Measurements from ENCODE around the gene MACROD2. TPM values are rescaled to one million over a fixed set of nuclear protein-coding genes. Genes with fewer than 3 reads are reported as not detected.
A peak's percentile ranks its signal among the peaks of the same experiment; 100 is the strongest.

Gene MACROD2
- total RNA-seq, 1 donor from 2014 or later = 78.2 TPM

- ATAC-seq = peak; percentile 14
Observed at GRCh38 chr20:15594158-15594695, 1598.9 kb downstream of the MACROD2 start.

GRCh38 chr20:15596220-15596890 lies 1601.0 kb downstream of the MACROD2 start:
- no peak for TF ChIP-seq CTCF (IDR thresholded peaks at IDR 0.05)
- H3K27me3 ChIP-seq = no peaks in the 10 kb centered on the region
- no peak for DNase-seq
- H3K36me3 ChIP-seq = no peaks in the 10 kb centered on the region
- no peaks in the 10 kb centered on the region for H3K4me1 ChIP-seq
- no peak overlapping the region for H3K4me3 ChIP-seq
- peak; percentile 84 for ATAC-seq
- intact Hi-C loops (cut with DNase I) = no loop called here
- no peaks in the 10 kb centered on the region for H3K9me3 ChIP-seq
- H3K27ac ChIP-seq = peak overlapping the region; percentile 60

More at GRCh38 chr20:15594158-15594695, 1598.9 kb downstream of the MACROD2 start:
- Histone ChIP-seq H3K27me3 (no peaks in the 10 kb centered on the region), H3K9me3 (no peaks in the 10 kb centered on the region), H3K4me3 (no peak overlapping the region), H3K4me1 (no peaks in the 10 kb centered on the region), H3K36me3 (no peaks in the 10 kb centered on the region), H3K27ac (no peak overlapping the region)
- intact Hi-C loops (cut with DNase I) = no loop called here
- TF ChIP-seq CTCF (IDR thresholded peaks at IDR 0.05) = no peak
- no peak for DNase-seq

- no peak for TF ChIP-seq CTCF (IDR thresholded peaks at IDR 0.05)
- Histone ChIP-seq H3K9me3 (no peaks in the 10 kb centered on the region), H3K27me3 (no peaks in the 10 kb centered on the region), H3K27ac (peak overlapping the region; percentile 60), H3K4me1 (no peaks in the 10 kb centered on the region), H3K4me3 (no peak overlapping the region), H3K36me3 (no peaks in the 10 kb centered on the region)
- no peak for DNase-seq
- ATAC-seq = peak; percentile 74
- intact Hi-C loops (cut with DNase I) = no loop called here
Observed at GRCh38 chr20:15597306-15597705, 1602.0 kb downstream of the MACROD2 start.

- H3K4me1 ChIP-seq = no peaks in the 10 kb centered on the region
- no peak for ATAC-seq
- no peaks in the 10 kb centered on the region for H3K9me3 ChIP-seq
- no peak for TF ChIP-seq CTCF (IDR thresholded peaks at IDR 0.05)
- no peaks in the 10 kb centered on the region for H3K36me3 ChIP-seq
- no peaks in the 10 kb centered on the region for H3K27me3 ChIP-seq
- intact Hi-C loops (cut with DNase I) = no loop called here
- H3K4me3 ChIP-seq = no peak overlapping the region
- no peak for DNase-seq
- no peak overlapping the region for H3K27ac ChIP-seq
Observed at GRCh38 chr20:15599961-15600360, 1604.6 kb downstream of the MACROD2 start.

- no peak for TF ChIP-seq CTCF (IDR thresholded peaks at IDR 0.05)
- ATAC-seq (no peak), DNase-seq (no peak)
- Histone ChIP-seq H3K36me3 (no peaks in the 10 kb centered on the region), H3K27me3 (no peaks in the 10 kb centered on the region), H3K4me1 (no peaks in the 10 kb centered on the region), H3K9me3 (no peaks in the 10 kb centered on the region), H3K27ac (no peak overlapping the region), H3K4me3 (no peak overlapping the region)
- intact Hi-C loops (cut with DNase I) = no loop called here
Observed at GRCh38 chr20:15600565-15600964, 1605.2 kb downstream of the MACROD2 start.

Data from upper lobe of right lung (tissue), 1 donor.